ENCODE measurements around the gene PPP1R3G.
A peak's percentile ranks its signal among the peaks of the same experiment; 100 is the strongest.

The PPP1R3G gene

DNA sequence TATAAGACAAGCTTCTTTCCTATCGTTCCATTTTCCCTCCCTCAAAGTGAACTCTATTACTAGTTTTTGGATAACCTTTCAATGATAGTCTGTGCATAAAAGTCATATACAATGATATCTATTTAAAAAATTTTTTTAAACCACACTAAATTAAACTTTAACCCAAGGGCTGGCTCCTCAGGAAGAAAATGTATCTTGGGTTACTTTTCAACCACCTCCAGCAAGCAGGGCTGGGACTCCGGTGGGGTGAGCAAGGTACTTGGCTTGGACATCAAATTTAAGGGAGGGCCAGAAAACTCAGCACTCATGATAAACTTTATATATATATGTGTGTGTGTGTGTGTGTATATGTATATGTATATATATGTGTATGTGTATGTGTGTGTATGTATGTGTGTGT lies 13.9 kb upstream of the PPP1R3G start:
- H3K27ac ChIP-seq: no peak overlapping the region
- TF ChIP-seq CTCF (IDR thresholded peaks at IDR 0.05): no peak
- no peak for TF ChIP-seq ZFX (IDR thresholded peaks at IDR 0.05; ENCODE audit: borderline replicate concordance)

- TF ChIP-seq CTCF (IDR thresholded peaks at IDR 0.05) (no peak), ZFX (IDR thresholded peaks at IDR 0.05; ENCODE audit: borderline replicate concordance) (no peak)
- no peak overlapping the region for H3K27ac ChIP-seq
Observed at GRCh38 chr6:5072440-5072839, 12.7 kb upstream of the PPP1R3G start.

- TF ChIP-seq ZFX (IDR thresholded peaks at IDR 0.05; ENCODE audit: borderline replicate concordance) (no peak), CTCF (IDR thresholded peaks at IDR 0.05) (no peak)
Observed at GRCh38 chr6:5073992-5074391, 11.1 kb upstream of the PPP1R3G start.

DNA sequence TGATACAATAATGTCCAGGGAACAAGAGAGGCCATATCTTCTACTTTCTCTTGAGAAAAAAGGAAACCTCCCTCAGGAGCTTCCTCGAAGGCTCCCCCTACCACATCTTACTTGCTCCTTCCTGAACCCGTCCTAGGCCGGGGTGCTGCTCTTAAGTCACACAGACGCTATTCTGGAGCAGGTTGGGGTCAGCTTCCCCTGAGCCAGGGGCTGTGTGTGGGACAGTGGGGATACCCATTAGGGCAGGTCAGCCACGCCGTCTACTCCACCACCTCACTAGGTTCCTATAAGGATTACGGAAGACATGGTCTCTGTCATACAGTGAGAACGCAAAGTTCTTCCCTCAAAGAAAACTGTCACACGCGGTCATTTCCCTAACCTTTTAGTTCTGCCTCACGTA lies 8.2 kb upstream of the PPP1R3G start:
- TF ChIP-seq CTCF (IDR thresholded peaks at IDR 0.05): no peak
- no peak for TF ChIP-seq ZFX (IDR thresholded peaks at IDR 0.05; ENCODE audit: borderline replicate concordance)
- no peak overlapping the region for H3K27ac ChIP-seq

More at GRCh38 chr6:5073992-5074391, 11.1 kb upstream of the PPP1R3G start:
- no peak overlapping the region for H3K27ac ChIP-seq

- TF ChIP-seq CTCF (IDR thresholded peaks at IDR 0.05) (peak; percentile 46), ZFX (IDR thresholded peaks at IDR 0.05; ENCODE audit: borderline replicate concordance) (no peak)
- H3K27ac ChIP-seq: no peak overlapping the region
Observed at GRCh38 chr6:5078121-5078669, 6.9 kb upstream of the PPP1R3G start.

DNA sequence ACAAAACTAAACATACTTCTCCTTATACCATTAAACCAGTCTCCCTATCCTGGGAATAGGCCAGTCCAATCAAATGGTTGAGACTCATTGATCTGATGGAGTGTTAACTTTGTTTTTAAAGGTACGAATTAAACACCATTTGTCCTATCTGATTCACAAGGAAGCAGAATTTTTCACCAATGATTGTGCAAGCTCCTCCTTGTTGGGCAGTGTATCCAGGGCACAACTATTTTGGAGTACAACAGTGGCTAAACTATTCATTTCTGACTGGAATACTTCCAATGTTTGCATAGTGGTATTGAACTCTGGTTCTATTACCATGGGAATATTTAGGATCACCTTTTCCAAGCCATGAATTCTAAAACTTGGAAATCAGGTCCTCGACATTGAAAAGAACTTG lies 5.4 kb upstream of the PPP1R3G start:
- H3K27ac ChIP-seq: no peak overlapping the region
- TF ChIP-seq CTCF (IDR thresholded peaks at IDR 0.05) (no peak), ZFX (IDR thresholded peaks at IDR 0.05; ENCODE audit: borderline replicate concordance) (no peak)

GRCh38 chr6:5080574-5080973 lies 4.6 kb upstream of the PPP1R3G start:
- TF ChIP-seq ZFX (IDR thresholded peaks at IDR 0.05; ENCODE audit: borderline replicate concordance) (no peak), CTCF (IDR thresholded peaks at IDR 0.05) (no peak)
- no peak overlapping the region for H3K27ac ChIP-seq

Data from 22Rv1 (cell line).